AG04450 (cell line): ENCODE measurements around the gene ZNF500. TPM values are rescaled to one million over a fixed set of nuclear protein-coding genes. Genes with fewer than 3 reads are reported as not detected.

Experiments used
- CTCF ChIA-PET: fragments of 300-600, 350-600 bp; formaldehyde crosslinking; extraction: SDS; loops from one replicate; lab custom pipeline; 2022; ENCODE audit warnings: antibody characterized with exemption, inconsistent platforms; lab: Charles Lee
- POLR2A ChIA-PET: fragments of 350-600 bp; formaldehyde crosslinking; extraction: SDS; loops from one replicate; lab custom pipeline; 2021; ENCODE audit warnings: antibody characterized with exemption, inconsistent platforms; lab: Yijun Ruan, JAX
- DNase-seq: peaks from one replicate; pipeline ENCODE4 v3.0.0-alpha.2; 2011; ENCODE audit warnings: low read depth, low spot score
- H3K27ac ChIP-seq: one replicate; pipeline ENCODE4 v1.5.1; 2012; ENCODE audit warnings: low read depth, low read length, control low read depth
- H3K27me3 ChIP-seq: one replicate; pipeline ENCODE4 v1.6.0; 2012; ENCODE audit warnings: low read length; ENCODE audit not compliant: control insufficient read depth, insufficient read depth
- H3K4me3 ChIP-seq: 2 replicates; pipeline ENCODE4 v1.5.1; 2011; ENCODE audit warnings: mild to moderate bottlenecking, low read depth, low read length, control low read depth
- H3K9me3 ChIP-seq: 2 replicates; pipeline ENCODE4 v1.5.1; 2012; ENCODE audit warnings: low read length; ENCODE audit not compliant: control insufficient read depth, insufficient read depth
- CTCF ChIP-seq: IDR thresholded peaks from 2 replicates; pipeline ENCODE4 v1.5.1; 2011; ENCODE audit warnings: low read depth, low read length, control low read depth, inconsistent platforms
- polyA plus RNA-seq: library from polyadenylated mRNA; depleted of rRNA; stranded (reverse); fragments of >200 nt; gene quantifications from 2 replicates; pipeline ENCODE4 v1.2.3, GENCODE V29; 2011; rRNA removed
- small RNA-seq: library from RNA; depleted of rRNA; stranded (forward); fragments of <200 nt; gene quantifications from one replicate; pipeline ENCODE3, GENCODE V24; 2012; ENCODE audit warnings: low read depth; ENCODE audit not compliant: insufficient read length

Gene ZNF500
- polyA plus RNA-seq, 1 experiment: 3.1 TPM

GRCh38 chr16:4699046-4699556, 67.9 kb downstream of the ZNF500 start:
- no peak for DNase-seq
- CTCF ChIA-PET: interaction anchor here (0.6 kb wide), 1 partner anchor 257 kb away, joined by 3 read pairs; no protein-coding TSS in a partner anchor
- no peak for TF ChIP-seq CTCF
- no peak overlapping the region for H3K27ac ChIP-seq
- no peak overlapping the region for H3K4me3 ChIP-seq
- H3K27me3 ChIP-seq: no peaks in the 10 kb centered on the region
- H3K9me3 ChIP-seq: no peaks in the 10 kb centered on the region
- POLR2A ChIA-PET: no interaction called here

GRCh38 chr16:4698321-4699045, 68.5 kb downstream of the ZNF500 start:
- Histone ChIP-seq H3K27me3 (no peaks in the 10 kb centered on the region), H3K9me3 (no peaks in the 10 kb centered on the region), H3K4me3 (no peak overlapping the region), H3K27ac (no peak overlapping the region)
- no peak for TF ChIP-seq CTCF
- CTCF ChIA-PET: interaction anchor here (0.6 kb wide), 1 partner anchor 257 kb away, joined by 3 read pairs; no protein-coding TSS in a partner anchor
- POLR2A ChIA-PET: no interaction called here
- no peak for DNase-seq

Small RNA genes lying within 50 kb of the gene (small RNA-seq; reads per million reads assigned to genes)
- gene RF00017: not detected

Other genes starting within 250 kb of the ZNF500 start
- 12.2 and 14.9 TPM in 2 replicates for gene CDIP1, start 228.4 kb downstream of the ZNF500 start, polyA plus RNA-seq
- not detected in 2 replicates for gene C16orf96, start 210.8 kb downstream of the ZNF500 start, polyA plus RNA-seq
- gene UBALD1, start 152.3 kb downstream of the ZNF500 start, polyA plus RNA-seq: 4.1 and 6.1 TPM in 2 replicates
- gene MGRN1, start 142.3 kb downstream of the ZNF500 start, polyA plus RNA-seq: 3.4 and 8.6 TPM in 2 replicates
- gene NUDT16L1, start 73.6 kb downstream of the ZNF500 start, polyA plus RNA-seq: 25.2 and 29.3 TPM in 2 replicates
- 14.0 and 15.0 TPM in 2 replicates for gene ANKS3, start 32.9 kb downstream of the ZNF500 start, polyA plus RNA-seq
- 0.89 and 1.6 TPM in 2 replicates for gene DNAAF8, start 32.6 kb downstream of the ZNF500 start, polyA plus RNA-seq
- gene SEPTIN12, start 21.2 kb upstream of the ZNF500 start, polyA plus RNA-seq: not detected in 2 replicates
- not detected in 2 replicates for gene SMIM22, start 28.2 kb upstream of the ZNF500 start, polyA plus RNA-seq
- 9.2 and 14.3 TPM in 2 replicates for gene ROGDI, start 35.5 kb upstream of the ZNF500 start, polyA plus RNA-seq
- 44.2 and 46.3 TPM in 2 replicates for gene GLYR1, start 80.1 kb upstream of the ZNF500 start, polyA plus RNA-seq
- 11.2 TPM in 2 replicates for gene UBN1, start 80.3 kb upstream of the ZNF500 start, polyA plus RNA-seq
- 2.0 and 2.2 TPM in 2 replicates for gene PPL, start 170.0 kb upstream of the ZNF500 start, polyA plus RNA-seq
- 0.05 and 0.06 TPM in 2 replicates for gene SEC14L5, start 191.2 kb upstream of the ZNF500 start, polyA plus RNA-seq